ENCODE data around the gene APBA1. TPM values are rescaled to one million over a fixed set of nuclear protein-coding genes. Genes with fewer than 3 reads are reported as not detected.

Gene APBA1
- total RNA-seq, 4 donors from 2014 or later, result 4.3 to 11.8 (median 8.4) TPM

DNA sequence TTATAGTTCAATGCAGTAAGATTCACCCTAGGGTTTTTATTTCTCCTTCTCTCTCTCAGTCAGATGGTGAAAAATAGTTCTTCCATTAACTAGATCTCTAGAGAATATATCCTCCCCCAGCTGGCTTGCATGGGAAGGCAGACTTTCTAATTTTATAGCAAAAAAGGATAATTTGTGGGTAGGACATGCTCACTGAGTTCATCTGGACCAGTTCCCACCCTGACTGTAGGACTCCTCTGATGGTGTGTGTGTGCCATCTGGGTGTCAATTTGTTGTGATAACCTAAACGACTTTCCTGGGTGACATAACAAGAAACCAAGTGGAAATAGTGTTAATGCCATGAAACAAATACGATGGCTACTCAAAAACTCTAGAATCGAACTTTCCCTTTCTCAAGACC is 44.9 kb downstream of the APBA1 start:
- DNase-seq (ENCODE audit: low spot score) (no peak), ATAC-seq (ENCODE audit: low FRiP score) (no peak)
- TF ChIP-seq, protein P1, sequence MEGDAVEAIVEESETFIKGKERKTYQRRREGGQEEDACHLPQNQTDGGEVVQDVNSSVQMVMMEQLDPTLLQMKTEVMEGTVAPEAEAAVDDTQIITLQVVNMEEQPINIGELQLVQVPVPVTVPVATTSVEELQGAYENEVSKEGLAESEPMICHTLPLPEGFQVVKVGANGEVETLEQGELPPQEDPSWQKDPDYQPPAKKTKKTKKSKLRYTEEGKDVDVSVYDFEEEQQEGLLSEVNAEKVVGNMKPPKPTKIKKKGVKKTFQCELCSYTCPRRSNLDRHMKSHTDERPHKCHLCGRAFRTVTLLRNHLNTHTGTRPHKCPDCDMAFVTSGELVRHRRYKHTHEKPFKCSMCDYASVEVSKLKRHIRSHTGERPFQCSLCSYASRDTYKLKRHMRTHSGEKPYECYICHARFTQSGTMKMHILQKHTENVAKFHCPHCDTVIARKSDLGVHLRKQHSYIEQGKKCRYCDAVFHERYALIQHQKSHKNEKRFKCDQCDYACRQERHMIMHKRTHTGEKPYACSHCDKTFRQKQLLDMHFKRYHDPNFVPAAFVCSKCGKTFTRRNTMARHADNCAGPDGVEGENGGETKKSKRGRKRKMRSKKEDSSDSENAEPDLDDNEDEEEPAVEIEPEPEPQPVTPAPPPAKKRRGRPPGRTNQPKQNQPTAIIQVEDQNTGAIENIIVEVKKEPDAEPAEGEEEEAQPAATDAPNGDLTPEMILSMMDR (IDR thresholded peaks at IDR 0.05), result no peak

DNA sequence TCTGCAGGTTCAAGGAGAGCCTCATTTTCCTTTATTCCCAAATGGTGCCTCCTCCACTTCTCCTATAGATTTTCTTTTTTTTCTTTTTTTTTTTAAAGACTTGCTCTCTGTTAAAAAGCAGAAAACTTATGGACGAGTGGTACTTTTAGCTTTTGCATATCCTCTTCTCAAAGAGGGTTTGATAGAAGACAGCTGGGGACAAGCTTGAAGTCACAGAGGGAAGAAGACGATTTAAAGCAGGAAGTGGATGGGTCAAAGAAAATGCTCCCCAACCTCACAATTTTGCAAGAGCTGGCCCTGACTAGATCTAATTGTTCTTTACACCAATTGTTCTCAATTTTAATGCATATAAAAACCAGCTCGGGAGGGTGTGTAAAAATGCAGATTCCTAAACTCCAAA is 48.9 kb downstream of the APBA1 start:
- DNase-seq (ENCODE audit: low spot score) (no peak), ATAC-seq (ENCODE audit: low FRiP score) (no peak)
- TF ChIP-seq, protein P1 (IDR thresholded peaks at IDR 0.05), result no peak

DNA sequence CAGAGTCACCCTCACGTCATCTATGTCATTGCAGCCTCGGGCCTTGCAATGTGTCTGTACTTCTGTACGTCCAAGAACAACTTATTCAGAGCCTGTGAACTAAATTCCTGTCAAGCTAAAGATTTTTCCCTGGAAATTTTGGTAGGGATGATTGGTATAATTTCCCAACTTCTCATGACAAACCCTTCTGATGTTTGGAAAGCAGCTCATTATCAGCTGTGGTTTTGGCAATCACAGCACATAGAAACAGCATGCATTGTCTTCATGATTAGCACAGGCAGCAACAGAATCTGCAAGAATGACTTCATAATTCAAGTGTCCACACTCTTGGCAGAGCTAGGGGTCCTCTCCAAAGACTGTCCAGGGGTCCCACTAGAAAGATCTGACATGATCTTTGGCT is 49.5 kb downstream of the APBA1 start:
- ATAC-seq (ENCODE audit: low FRiP score), result no peak
- TF ChIP-seq, protein P1 (IDR thresholded peaks at IDR 0.05), result no peak
- no peak for DNase-seq (ENCODE audit: low spot score)

DNA sequence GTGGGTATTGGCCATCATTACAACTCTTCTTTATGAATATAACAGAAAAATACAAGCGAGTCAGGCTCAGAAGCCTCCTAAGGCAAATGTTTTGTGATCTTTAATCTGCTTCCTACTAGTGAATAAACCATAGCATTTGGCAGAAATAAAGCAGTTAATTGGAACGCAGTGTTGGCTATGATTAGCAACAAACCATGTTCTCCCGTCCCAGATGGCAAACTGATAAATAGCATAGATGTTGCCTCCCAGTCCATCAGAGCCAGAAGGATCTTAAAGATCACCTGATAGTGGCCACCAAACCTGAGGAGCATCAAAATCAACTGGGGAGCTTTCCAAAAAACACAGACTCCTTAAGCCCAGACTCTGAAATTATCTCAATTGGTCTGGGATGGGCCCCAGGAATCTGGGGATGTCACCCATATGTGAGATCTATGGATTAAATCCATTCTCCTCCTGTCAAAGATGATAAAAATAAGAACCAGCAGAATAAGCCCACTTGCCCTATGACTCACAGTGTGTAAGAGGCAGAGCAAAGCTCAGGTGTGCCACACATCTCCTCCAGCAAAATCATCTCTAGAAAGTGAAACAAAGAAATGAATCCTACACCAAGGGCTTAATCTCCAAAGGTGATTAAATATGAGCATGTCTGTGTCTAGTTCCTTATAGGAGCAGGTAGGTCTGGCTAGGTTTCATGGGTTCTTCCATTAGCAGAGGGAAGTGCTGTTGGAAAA is 50.3 kb downstream of the APBA1 start:
- TF ChIP-seq, protein P1 (IDR thresholded peaks at IDR 0.05), result no peak
- ATAC-seq (ENCODE audit: low FRiP score) (no peak), DNase-seq (ENCODE audit: low spot score) (no peak)

DNA sequence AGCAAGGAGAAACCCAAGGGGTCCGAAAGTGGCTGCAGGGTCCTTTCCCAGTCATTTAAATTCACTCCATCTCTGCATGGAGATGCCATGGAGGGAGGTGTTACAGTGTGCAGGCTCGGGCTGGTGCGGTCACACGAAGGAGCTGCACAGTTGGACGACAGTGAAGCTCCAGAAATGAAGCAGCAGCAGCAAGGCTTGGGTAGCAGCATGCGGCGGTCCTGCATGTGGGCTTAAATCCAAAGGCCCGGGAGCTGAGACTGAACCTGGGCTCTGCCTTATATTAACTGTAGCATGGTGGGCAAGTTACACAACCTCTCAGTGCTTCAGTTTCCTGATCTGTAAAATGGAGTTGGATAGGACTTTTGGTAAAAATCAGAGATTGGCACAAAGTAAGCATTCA is 51.4 kb downstream of the APBA1 start:
- ATAC-seq (ENCODE audit: low FRiP score), result no peak
- TF ChIP-seq, protein P1 (IDR thresholded peaks at IDR 0.05), result no peak

DNA sequence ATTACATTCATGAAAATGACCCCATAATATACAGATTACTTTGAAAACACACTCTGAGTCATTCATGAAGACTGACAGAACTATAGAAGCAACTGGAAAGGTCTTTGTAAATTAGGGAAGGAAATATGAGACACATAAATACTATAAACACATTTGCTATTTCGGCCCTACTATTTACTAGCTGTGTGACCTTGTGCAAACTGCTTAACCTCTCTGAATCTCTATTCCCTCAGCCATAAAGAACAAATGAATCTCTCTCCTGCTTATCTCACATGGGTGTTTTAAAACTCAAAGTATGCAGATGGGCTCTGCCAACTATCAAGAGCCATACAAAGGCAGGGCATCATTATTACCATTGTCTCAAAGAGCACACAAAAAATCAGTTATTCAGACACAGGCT is 52.9 kb downstream of the APBA1 start:
- DNase-seq (ENCODE audit: low spot score), result no peak
- TF ChIP-seq, protein P1 (IDR thresholded peaks at IDR 0.05), result no peak
- ATAC-seq (ENCODE audit: low FRiP score), result no peak

More for the DNA sequence above, 51.4 kb downstream of the APBA1 start:
- no peak for DNase-seq (ENCODE audit: low spot score)

DNA sequence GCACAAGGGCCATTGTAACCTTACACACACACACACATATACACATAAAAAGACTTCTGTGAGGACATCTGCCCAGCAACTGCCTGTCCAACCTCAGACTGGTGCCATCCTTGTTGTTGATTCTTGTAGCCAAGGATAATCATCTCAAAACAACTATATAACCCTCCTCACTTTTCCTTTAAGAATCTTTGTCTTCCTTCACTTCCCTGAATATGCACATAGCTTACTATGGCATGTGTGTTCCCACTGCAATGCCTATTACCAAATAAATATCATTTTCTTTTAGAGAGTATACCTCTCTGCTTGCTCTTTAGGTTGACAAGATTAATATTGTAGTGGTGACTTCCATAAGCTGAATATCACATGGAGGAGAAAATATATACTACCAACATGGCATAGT is 55.2 kb downstream of the APBA1 start:
- TF ChIP-seq, protein P1 (IDR thresholded peaks at IDR 0.05), result no peak
- DNase-seq (ENCODE audit: low spot score) (no peak), ATAC-seq (ENCODE audit: low FRiP score) (no peak)

All from omental fat pad (tissue), 4 donors.